Activated CD4-positive, CD25-positive, alpha-beta regulatory T cell (primary cell): ENCODE data around the gene TAS2R38.
"Not testable (repeated sequence)": the region's sequence is repeated elsewhere in the genome, so short reads cannot be mapped to it uniquely, and the experiment has no call there.

ENCODE experiments used
- DNase-seq, 4 experiments: peaks; one replicate each; lab custom pipeline; 2025; lab: John Stamatoyannopoulos, UW

TAS2R38 gene

DNA sequence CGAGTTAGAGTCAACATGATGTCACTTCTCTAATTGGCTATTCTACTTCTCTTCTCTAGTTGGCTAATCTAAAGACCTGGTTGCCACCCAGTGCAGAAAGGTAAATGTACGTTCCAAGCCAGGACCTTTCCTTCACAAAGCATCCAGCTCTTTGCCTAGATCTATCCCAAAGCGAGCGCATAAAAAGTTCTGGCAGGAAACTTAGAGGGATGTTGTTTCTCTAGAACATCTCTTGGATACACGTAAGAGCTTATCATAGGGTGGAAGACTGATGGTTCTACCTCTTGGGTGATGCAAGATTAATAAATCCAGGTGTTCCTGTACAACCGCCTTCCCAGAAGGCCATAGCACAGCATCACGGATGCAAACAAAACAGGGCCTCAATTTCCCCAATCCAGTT is at the start of gene TAS2R38:
Gene TAS2R38, minus strand, starts transcription at position 101 of the 400 bp plus-strand sequence. Its CDS starts 84 bp downstream, at position 17.
- DNase-seq = no peak

- no peak for DNase-seq
Measured at GRCh38 chr7:142018154-142018553, 44.6 kb upstream of the TAS2R38 start.

GRCh38 chr7:142017451-142017850 is 43.9 kb upstream of the TAS2R38 start:
- DNase-seq = no peak

GRCh38 chr7:142012825-142013511 is 39.4 kb upstream of the TAS2R38 start:
- DNase-seq = no peak

DNA sequence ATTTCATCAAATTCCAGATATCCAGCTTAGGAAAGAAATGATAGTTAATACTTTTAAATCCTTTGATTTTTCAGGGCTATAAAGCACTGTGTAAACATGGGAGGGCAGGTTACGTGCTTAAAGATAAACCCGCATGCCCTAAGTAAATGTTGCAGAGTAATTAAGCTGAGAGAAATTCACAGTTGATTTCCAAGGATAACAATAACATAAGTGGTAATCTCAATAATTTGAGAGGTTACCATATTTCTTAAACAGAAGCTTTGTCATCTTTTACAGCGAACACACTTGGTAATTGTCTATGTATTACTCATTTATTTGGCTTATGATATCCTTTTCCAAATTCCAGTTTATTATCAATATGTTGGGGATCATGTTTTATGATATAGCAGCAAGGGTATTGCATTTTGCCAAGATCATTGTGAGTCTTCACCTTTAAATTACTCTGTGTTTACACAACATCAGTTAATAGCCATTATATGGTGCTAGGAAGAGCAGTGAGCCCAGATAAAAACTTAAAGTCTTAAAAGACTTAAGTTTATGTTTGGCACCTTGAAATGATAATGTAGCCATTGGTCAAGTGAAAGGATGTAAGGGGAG is 37.5 kb upstream of the TAS2R38 start:
- no peak for DNase-seq

- no peak for DNase-seq
Measured at GRCh38 chr7:142009187-142009586, 35.6 kb upstream of the TAS2R38 start.

GRCh38 chr7:142006577-142006976 is 33.0 kb upstream of the TAS2R38 start:
- DNase-seq = no peak

GRCh38 chr7:142002179-142002578 is 28.6 kb upstream of the TAS2R38 start:
- no peak for DNase-seq

GRCh38 chr7:142001163-142001874 is 27.7 kb upstream of the TAS2R38 start:
- no peak for DNase-seq

- DNase-seq = no peak
Measured at GRCh38 chr7:142000244-142000643, 26.7 kb upstream of the TAS2R38 start.

GRCh38 chr7:141999058-141999623 is 25.6 kb upstream of the TAS2R38 start:
- no peak for DNase-seq

DNA sequence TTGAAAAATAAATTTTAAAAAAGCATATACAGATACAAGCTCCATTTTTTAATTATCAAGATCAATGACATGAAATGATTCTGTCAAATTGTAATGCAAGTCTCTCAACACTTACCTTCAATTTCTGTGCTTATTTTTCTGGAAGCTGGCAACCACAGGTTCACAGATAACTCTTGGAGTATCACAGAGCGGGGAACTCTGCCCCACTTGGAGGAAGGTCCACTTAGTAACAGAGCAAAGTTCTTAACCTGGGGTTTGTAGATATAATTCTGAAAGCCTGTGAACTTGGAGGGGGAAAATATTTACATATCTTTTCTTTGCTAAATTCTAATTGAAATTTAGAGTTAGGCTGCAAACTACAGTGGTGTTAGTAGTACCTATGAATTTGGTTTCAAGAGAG is 19.8 kb upstream of the TAS2R38 start:
- no peak for DNase-seq

- no peak for DNase-seq
Measured at GRCh38 chr7:141992688-141993087, 19.1 kb upstream of the TAS2R38 start.

GRCh38 chr7:141992156-141992555 is 18.6 kb upstream of the TAS2R38 start:
- DNase-seq = no peak

DNA sequence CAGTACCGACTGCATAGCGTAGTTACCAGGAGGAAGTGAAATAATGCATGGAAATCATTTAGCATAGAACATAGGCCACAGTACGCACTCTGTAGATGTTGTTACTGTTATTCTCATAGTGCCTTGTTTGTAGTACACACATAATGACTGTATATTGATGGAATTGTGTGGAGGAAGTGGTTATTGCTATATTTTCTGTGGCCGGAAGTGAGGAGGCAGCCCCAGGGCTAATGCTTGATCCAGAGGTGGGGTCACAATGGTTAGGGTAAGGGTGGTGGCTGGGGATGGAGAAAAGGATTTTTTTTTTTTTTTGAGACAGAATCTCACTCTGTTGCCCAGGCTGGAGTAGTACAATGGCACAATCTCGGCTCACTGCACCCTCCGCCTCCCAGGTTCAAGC is 17.6 kb upstream of the TAS2R38 start:
- DNase-seq = no peak

GRCh38 chr7:141990011-141990725 is 16.6 kb upstream of the TAS2R38 start:
- DNase-seq = no peak

- DNase-seq = not testable (repeated sequence)
Measured at GRCh38 chr7:141987803-141988202, 14.2 kb upstream of the TAS2R38 start.

- DNase-seq = no peak
Measured at GRCh38 chr7:141986923-141987322, 13.3 kb upstream of the TAS2R38 start.

DNA sequence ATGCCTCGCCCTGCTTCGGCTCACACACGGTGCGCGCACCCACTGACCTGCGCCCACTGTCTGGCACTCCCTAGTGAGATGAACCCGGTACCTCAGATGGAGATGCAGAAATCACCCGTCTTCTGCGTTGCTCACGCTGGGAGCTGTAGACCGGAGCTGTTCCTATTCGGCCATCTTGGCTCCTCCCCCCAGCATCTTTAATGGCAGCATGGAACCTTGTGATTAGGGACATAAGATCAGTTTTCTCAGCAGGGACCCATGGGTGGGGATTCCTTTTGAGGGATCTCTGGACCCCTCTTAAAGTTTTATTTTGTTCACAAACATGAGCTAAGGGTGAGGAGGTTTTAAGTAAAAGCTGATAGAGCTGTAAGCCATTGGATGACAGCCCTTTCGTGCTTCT is 12.4 kb upstream of the TAS2R38 start:
- not testable (repeated sequence) for DNase-seq

DNA sequence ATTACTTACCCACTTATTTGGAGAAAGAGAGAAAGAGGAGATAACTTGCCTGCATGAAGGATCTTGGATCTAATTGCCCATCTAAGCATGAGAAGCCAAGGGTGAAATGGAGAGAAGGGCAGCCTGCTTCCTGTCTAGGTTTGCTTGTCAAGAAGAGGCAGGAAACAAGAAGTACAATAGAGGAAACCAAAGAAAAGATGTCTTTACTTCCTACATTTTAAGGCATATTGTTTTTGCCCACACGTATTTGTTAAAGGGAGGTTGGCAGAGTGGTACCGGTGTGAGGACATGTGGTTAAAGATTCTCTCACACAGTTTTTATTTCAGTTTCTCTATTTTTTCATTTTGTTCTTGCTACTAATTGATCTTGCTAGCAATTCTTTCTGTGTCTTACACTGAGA is 6.0 kb upstream of the TAS2R38 start:
- DNase-seq = no peak

- DNase-seq = no peak
Measured at GRCh38 chr7:141978351-141978750, 4.8 kb upstream of the TAS2R38 start.
